ENCODE results near the gene PLA2G6. TPM values are rescaled to one million over a fixed set of nuclear protein-coding genes. Genes with fewer than 3 reads are reported as not detected.

Gene PLA2G6
- total RNA-seq, 6 donors from 2014 or later: 21.1 to 295 (median 47.5) TPM

DNA sequence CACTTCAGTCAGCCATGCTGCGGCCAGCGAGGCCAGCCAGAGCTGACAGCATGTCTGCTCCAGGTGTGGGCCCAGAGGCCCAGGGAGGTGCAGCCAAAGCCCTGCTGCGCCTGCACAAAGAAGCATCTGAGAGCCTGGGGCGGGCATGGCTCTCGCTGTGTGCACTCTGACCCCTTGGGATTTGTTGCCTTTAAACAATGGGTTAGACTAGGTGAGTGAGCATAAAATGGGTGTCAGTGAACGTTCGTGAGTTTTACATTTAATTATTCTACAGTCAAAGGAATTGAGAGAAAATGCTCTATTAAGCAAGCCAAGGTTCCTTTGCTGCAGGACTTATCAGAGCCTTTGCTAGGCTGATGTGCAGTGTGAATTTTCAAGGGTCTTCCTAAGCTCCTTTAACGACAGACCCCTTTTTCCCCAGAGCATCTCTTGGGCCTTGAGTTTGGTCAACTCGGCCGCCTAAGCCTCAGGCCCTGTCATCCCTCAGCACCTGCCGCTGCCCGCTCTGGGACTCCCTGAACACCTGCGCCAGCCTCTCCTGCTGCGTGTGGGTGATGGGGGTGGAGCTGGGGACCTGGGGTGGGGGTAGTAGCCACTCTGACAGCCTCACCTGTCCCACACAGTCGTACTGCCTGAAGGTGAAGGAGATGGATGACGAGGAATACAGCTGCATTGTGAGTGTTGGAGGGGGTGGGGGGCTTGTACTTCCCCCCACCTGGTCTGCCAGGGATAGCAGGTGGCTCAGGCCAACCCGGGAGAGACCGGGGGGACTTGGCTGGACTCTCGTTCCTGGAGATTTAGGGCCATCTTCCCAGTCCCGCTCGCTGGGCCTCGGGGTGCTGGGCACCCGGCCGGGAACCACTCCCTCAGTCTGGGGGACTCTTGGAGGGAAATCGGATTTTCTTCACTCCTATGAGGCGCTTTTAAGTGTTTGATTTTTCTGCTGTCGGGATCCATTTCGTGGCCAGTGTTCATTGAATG, 108.2 kb downstream of the PLA2G6 start:
- Histone ChIP-seq H3K36me3 (peaks cover 12 to 75% (median 69%) of the 10 kb centered on the region in 4 donors), H3K27me3 (no peaks in the 10 kb centered on the region), H3K4me3 (no peak overlapping the region), H3K27ac (no peak overlapping the region), H3K9me3 (no peaks in the 10 kb centered on the region), H3K4me1 (no peaks in the 10 kb centered on the region)
- DNase-seq: peak in 1 of 2 donors; percentile 57
- 93 to 95% methylated on average over 25 to 26 of the region's 28 CpGs for WGBS, 2 donors
- TF ChIP-seq EP300 (IDR thresholded peaks at IDR 0.05) (no peak), POLR2A (IDR thresholded peaks at IDR 0.05) (no peak), POLR2AphosphoS5 (IDR thresholded peaks at IDR 0.05) (no peak)
- TF ChIP-seq, protein P1, sequence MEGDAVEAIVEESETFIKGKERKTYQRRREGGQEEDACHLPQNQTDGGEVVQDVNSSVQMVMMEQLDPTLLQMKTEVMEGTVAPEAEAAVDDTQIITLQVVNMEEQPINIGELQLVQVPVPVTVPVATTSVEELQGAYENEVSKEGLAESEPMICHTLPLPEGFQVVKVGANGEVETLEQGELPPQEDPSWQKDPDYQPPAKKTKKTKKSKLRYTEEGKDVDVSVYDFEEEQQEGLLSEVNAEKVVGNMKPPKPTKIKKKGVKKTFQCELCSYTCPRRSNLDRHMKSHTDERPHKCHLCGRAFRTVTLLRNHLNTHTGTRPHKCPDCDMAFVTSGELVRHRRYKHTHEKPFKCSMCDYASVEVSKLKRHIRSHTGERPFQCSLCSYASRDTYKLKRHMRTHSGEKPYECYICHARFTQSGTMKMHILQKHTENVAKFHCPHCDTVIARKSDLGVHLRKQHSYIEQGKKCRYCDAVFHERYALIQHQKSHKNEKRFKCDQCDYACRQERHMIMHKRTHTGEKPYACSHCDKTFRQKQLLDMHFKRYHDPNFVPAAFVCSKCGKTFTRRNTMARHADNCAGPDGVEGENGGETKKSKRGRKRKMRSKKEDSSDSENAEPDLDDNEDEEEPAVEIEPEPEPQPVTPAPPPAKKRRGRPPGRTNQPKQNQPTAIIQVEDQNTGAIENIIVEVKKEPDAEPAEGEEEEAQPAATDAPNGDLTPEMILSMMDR (IDR thresholded peaks at IDR 0.05): no peak
- no peak for ATAC-seq (ENCODE audit: low FRiP score in 2 of 2)

DNA sequence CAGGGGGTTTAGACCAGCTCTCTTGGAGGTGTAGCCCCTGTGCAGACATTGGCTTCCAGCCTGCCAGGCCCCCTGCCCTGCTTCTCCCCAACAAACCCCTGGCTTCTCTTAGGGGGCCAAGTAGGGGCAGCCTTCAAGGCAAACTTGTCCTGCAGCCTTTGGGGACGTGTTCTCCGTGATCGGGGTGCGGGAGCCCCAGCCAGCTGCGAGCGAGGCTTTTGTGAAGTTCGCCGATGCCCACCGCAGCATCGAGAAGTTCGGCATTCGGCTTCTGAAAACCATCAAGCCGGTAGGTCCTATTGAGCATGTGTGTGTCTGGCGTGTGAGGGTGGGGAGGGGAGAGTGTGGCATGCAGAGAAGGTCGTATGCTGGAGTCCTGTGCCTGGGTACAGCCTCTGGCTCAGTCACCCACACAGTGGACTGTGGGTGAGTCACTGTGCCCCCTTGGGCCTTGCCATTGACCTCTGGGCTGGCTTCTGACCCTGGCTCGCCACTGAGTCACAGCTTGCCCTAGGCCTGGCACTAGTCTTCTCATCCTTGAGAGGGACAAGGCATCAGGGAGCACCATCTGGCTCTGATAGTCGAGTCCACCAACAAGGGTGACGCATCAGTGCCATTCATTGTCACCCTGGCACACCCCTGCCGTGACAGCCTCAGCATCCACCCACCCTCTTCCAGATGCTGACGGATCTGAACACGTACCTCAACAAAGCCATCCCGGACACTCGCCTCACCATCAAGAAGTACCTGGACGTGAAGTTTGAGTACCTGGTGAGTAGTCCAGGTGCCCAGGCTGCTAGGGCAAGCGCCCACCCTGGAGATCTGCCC, 109.1 kb downstream of the PLA2G6 start:
- Histone ChIP-seq H3K4me3 (no peak overlapping the region), H3K9me3 (no peaks in the 10 kb centered on the region), H3K36me3 (peaks cover 12 to 84% (median 75%) of the 10 kb centered on the region in 4 donors), H3K4me1 (no peaks in the 10 kb centered on the region), H3K27me3 (no peaks in the 10 kb centered on the region), H3K27ac (no peak overlapping the region)
- TF ChIP-seq POLR2AphosphoS5 (IDR thresholded peaks at IDR 0.05): no peak
- TF ChIP-seq, protein P1 (IDR thresholded peaks at IDR 0.05): no peak
- peak in 1 of 2 donors; percentile 40 for DNase-seq
- no peak for ATAC-seq (ENCODE audit: low FRiP score in 2 of 2)
- WGBS, 2 donors: 92 to 98% methylated on average over 14 to 24 of the region's 25 CpGs

DNA sequence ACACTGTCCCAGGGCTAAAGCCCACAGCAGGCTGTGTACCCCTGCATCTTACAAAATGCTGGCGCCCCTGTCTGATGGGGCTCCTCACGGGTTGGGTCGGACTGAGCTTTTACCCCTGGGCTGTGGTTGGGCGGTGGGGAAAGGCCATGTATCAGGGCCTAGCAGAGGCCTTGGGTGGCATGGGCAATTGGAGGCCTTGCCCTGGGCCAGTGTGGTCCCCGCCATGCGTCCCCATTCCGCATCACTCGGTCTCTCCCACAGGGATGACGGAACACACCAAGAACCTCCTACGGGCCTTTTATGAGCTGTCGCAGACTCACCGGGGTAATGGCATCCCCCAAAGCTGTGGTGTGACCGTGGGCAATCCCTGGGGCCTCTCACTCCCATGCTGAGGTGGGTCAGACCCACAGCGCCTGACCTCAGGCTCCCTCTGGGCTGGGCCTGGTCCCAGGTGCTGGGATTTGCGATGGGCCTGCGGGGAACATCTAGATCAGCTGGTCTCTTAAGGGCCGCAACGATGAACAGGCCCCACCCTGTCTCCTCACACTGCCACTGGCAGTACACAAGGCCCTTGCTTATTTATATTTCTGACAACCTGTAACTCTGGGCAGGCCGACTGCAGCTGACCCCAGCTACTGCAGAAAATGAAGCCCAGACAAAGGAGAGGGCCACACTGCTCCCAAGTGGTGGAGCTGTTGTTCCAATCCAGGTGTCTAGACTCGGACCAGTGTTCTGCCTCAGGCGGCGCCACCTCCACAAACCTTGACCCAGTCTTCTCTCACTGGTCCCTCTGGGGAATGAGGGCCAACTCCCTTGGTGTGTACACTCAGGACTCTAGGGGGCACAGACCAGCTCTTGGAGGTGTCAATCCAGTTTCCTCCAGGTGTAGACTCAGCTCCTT, 110.0 kb downstream of the PLA2G6 start:
- DNase-seq: no peak
- 88 to 95% methylated on average over 3 to 21 of the region's 22 CpGs for WGBS, 2 donors
- peaks cover 12 to 88% (median 80%) of the 10 kb centered on the region in 4 donors for H3K36me3 ChIP-seq

More for the DNA sequence above, 110.0 kb downstream of the PLA2G6 start:
- Histone ChIP-seq H3K27ac (no peak overlapping the region), H3K4me3 (no peak overlapping the region), H3K4me1 (no peaks in the 10 kb centered on the region), H3K9me3 (no peaks in the 10 kb centered on the region), H3K27me3 (no peaks in the 10 kb centered on the region)
- TF ChIP-seq, protein P1 (IDR thresholded peaks at IDR 0.05): no peak
- TF ChIP-seq POLR2A (IDR thresholded peaks at IDR 0.05) (no peak), POLR2AphosphoS5 (IDR thresholded peaks at IDR 0.05) (no peak), EP300 (IDR thresholded peaks at IDR 0.05) (no peak)
- ATAC-seq (ENCODE audit: low FRiP score in 2 of 2): no peak

Measured in upper lobe of left lung (tissue), 6 donors.